H9 (cell line): ENCODE data around the gene CENPM. TPM values are rescaled to one million over a fixed set of nuclear protein-coding genes. Genes with fewer than 3 reads are reported as not detected.

ENCODE experiments used
- DNase-seq: peaks from one replicate; pipeline ENCODE4 v3.0.0-alpha.2; 2017
- H2AFZ ChIP-seq: one replicate; pipeline ENCODE4 v1.6.1; 2013; ENCODE audit warnings: mild to moderate bottlenecking, low read length, control low read depth, moderate library complexity
- H2AK5ac ChIP-seq: 2 replicates; pipeline ENCODE4 v1.6.1; 2013; ENCODE audit warnings: low read length, control low read depth, mixed read lengths; ENCODE audit not compliant: insufficient read length
- H2BK120ac ChIP-seq: one replicate; pipeline ENCODE4 v1.6.1; 2013; ENCODE audit warnings: low read depth, mild to moderate bottlenecking, low read length, control low read depth, inconsistent platforms; ENCODE audit not compliant: poor library complexity, severe bottlenecking
- H2BK12ac ChIP-seq: 2 replicates; pipeline ENCODE4 v1.6.1; 2013; ENCODE audit warnings: low read length, control low read depth, mixed read lengths, low read depth; ENCODE audit not compliant: insufficient read length
- H2BK15ac ChIP-seq: 2 replicates; pipeline ENCODE4 v1.6.1; 2013; ENCODE audit warnings: low read depth, low read length, control low read depth
- H2BK20ac ChIP-seq: one replicate; pipeline ENCODE4 v1.6.1; 2013; ENCODE audit warnings: low read depth, mild to moderate bottlenecking, low read length, control low read depth, inconsistent platforms; ENCODE audit not compliant: poor library complexity, severe bottlenecking
- H2BK5ac ChIP-seq: 2 replicates; pipeline ENCODE4 v1.6.1; 2013; ENCODE audit warnings: low read length, control low read depth, mixed read lengths; ENCODE audit not compliant: insufficient read length
- H3K14ac ChIP-seq: 2 replicates; pipeline ENCODE4 v1.6.1; 2013; ENCODE audit warnings: low read length, control low read depth; ENCODE audit not compliant: insufficient read depth
- H3K18ac ChIP-seq: 2 replicates; pipeline ENCODE4 v1.6.1; 2013; ENCODE audit warnings: low read depth, mild to moderate bottlenecking, mixed read lengths, low read length, control low read depth; ENCODE audit not compliant: insufficient read length
- H3K23ac ChIP-seq: 2 replicates; pipeline ENCODE4 v1.6.1; 2013; ENCODE audit warnings: low read length, control low read depth, mixed read lengths, low read depth; ENCODE audit not compliant: insufficient read length
- H3K23me2 ChIP-seq: 2 replicates; pipeline ENCODE4 v1.6.1; 2013; ENCODE audit warnings: low read depth, mild to moderate bottlenecking, mixed read lengths, low read length, control low read depth; ENCODE audit not compliant: insufficient read length, poor library complexity, severe bottlenecking
- H3K27ac ChIP-seq: 2 replicates; pipeline ENCODE4 v1.5.1; 2013; ENCODE audit warnings: low read length, control low read depth, mixed read lengths, low read depth; ENCODE audit not compliant: insufficient read length
- H3K27me3 ChIP-seq: 2 replicates; pipeline ENCODE4 v1.6.1; 2013; ENCODE audit warnings: low read length, control low read depth, inconsistent platforms; ENCODE audit not compliant: insufficient read depth
- H3K4ac ChIP-seq: 2 replicates; pipeline ENCODE4 v1.6.1; 2013; ENCODE audit warnings: low read depth, mild to moderate bottlenecking, control low read depth, inconsistent platforms, low read length, moderate library complexity
- H3K4me1 ChIP-seq: 2 replicates; pipeline ENCODE4 v1.6.1; 2013; ENCODE audit warnings: low read length, control low read depth, inconsistent platforms; ENCODE audit not compliant: insufficient read depth
- H3K4me2 ChIP-seq: 2 replicates; pipeline ENCODE4 v1.6.1; 2013; ENCODE audit warnings: low read length, control low read depth, mixed read lengths; ENCODE audit not compliant: insufficient read length, insufficient read depth
- H3K56ac ChIP-seq: 2 replicates; pipeline ENCODE4 v1.6.1; 2013; ENCODE audit warnings: low read depth, mild to moderate bottlenecking, mixed read lengths, low read length, control low read depth; ENCODE audit not compliant: insufficient read length
- H3K79me1 ChIP-seq: 2 replicates; pipeline ENCODE4 v1.6.1; 2013; ENCODE audit warnings: low read depth, mild to moderate bottlenecking, moderate library complexity, low read length, control low read depth, inconsistent platforms; ENCODE audit not compliant: insufficient read depth, poor library complexity, severe bottlenecking
- H3K79me2 ChIP-seq: 2 replicates; pipeline ENCODE4 v1.6.1; 2013; ENCODE audit warnings: low read length, control low read depth, inconsistent platforms; ENCODE audit not compliant: insufficient read depth
- H3K9ac ChIP-seq: 2 replicates; pipeline ENCODE4 v1.6.1; 2013; ENCODE audit warnings: low read length, control low read depth, mixed read lengths; ENCODE audit not compliant: insufficient read length; ENCODE audit errors: extremely low read depth
- H3K9me3 ChIP-seq: one replicate; pipeline ENCODE4 v1.6.1; 2013; ENCODE audit warnings: low read depth, low read length, inconsistent platforms; ENCODE audit not compliant: control insufficient read depth
- H3T11ph ChIP-seq: one replicate; pipeline ENCODE4 v1.6.1; 2013; ENCODE audit warnings: mild to moderate bottlenecking, low read length, control low read depth, inconsistent platforms
- H4K20me1 ChIP-seq: one replicate; pipeline ENCODE4 v1.6.1; 2013; ENCODE audit not compliant: control insufficient read depth, insufficient read length, insufficient read depth
- H4K5ac ChIP-seq: 2 replicates; pipeline ENCODE4 v1.6.1; 2013; ENCODE audit warnings: low read depth, mild to moderate bottlenecking, mixed read lengths, low read length, control low read depth; ENCODE audit not compliant: insufficient read length
- H4K8ac ChIP-seq: replicated peaks from 2 replicates; pipeline ENCODE4 v1.6.1; 2013; ENCODE audit warnings: low read length, control low read depth, mixed read lengths, low read depth; ENCODE audit not compliant: insufficient read length
- H4K91ac ChIP-seq: 2 replicates; pipeline ENCODE4 v1.6.1; 2013; ENCODE audit warnings: low read depth, mild to moderate bottlenecking, moderate library complexity, mixed read lengths, low read length, control low read depth; ENCODE audit not compliant: insufficient read length
- H3K27ac Mint-ChIP-seq, 3 experiments: 2 replicates in 2 of 3; 3 replicates in 1 of 3; pipeline ENCODE4 v1.8.0; 2020 to 2021; ENCODE audit warnings: mixed read lengths in 3 of 3, mild to moderate bottlenecking in 1 of 3, moderate library complexity in 1 of 3
- H3K27me3 Mint-ChIP-seq: 2 replicates; pipeline ENCODE4 v1.8.0; 2021; ENCODE audit warnings: low read depth, mild to moderate bottlenecking, moderate library complexity, mixed read lengths
- H3K36me3 Mint-ChIP-seq, 3 experiments: 2 replicates in 2 of 3; 3 replicates in 1 of 3; pipeline ENCODE4 v1.8.0; 2020 to 2021; ENCODE audit warnings: low read depth in 3 of 3, mixed read lengths in 3 of 3; ENCODE audit not compliant: insufficient read depth in 1 of 3
- H3K4me1 Mint-ChIP-seq, 2 experiments: 2 replicates each; pipeline ENCODE4 v1.8.0; 2020; ENCODE audit warnings: mixed read lengths in 2 of 2
- H3K4me3 Mint-ChIP-seq, 2 experiments: 2 replicates in 1 of 2; 3 replicates in 1 of 2; pipeline ENCODE4 v1.8.0; 2020 to 2021; ENCODE audit warnings: mild to moderate bottlenecking in 2 of 2, mixed read lengths in 2 of 2, moderate library complexity in 1 of 2
- H3K9me3 Mint-ChIP-seq, 2 experiments: 2 replicates in 1 of 2; 3 replicates in 1 of 2; pipeline ENCODE4 v1.8.0; 2020; ENCODE audit warnings: mild to moderate bottlenecking in 2 of 2, mixed read lengths in 2 of 2, moderate library complexity in 1 of 2
- CTCF ChIP-seq: fragments of 200-600 bp; sonication (generic); conservative IDR thresholded peaks from 3 replicates; pipeline ENCODE4 v1.8.0; 2021; ENCODE audit warnings: antibody characterized with exemption, mild to moderate bottlenecking
- WGBS: extraction: QIAGEN DNeasy Blood & Tissue Kit; methylation state at CpG from one replicate; pipeline ENCODE4 v1.1.7; 2013; ENCODE audit warnings: missing lambda C conversion rate, low lambda C conversion rate, mixed read lengths; ENCODE audit not compliant: insufficient read length; ENCODE audit errors: extremely low coverage; 5-methylcytosine and 5-hydroxymethylcytosine counted together
- total RNA-seq: library from RNA; stranded (reverse); gene quantifications from 2 replicates; pipeline ENCODE4 v1.2.1, GENCODE V29; 2021

The CENPM gene
- total RNA-seq, 1 experiment from 2014 or later = 36.5 TPM

DNA sequence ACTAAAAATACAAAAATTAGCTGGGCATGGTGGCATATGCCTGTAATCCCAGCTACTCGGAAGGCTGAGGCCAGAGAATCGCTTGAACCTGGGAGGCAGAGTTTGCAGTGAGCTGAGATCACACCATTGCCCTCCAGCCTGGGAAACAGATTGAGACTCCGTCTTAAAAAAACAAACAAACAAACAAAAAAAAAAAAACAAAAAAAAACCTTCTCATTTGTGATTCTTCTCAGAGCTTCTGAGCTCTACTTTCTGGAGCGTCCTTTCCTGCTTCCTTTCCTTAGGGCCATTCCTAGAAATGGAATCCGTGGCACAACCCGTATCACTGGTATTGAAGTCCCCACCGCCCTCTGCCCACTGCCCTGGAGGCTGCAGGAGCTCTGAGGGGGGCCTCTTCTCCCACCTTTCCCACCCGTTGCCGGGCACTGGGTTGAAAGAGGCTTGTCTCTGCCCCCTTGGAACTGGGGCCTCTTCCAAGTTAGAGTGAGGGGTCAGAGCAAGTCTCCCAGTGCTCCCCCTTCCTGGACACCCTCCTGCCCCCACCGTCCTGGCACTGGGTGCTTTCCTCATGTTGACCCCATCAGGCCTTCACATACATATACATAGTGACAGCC, 30.1 kb downstream of the CENPM start:
- no peak overlapping the region for H3K4ac ChIP-seq
- no peak overlapping the region for H2BK120ac ChIP-seq
- Mint-ChIP-seq H3K27ac (no peak overlapping the region), H3K4me3 (no peak overlapping the region; a peak in 2 of 5 replicates), H3K9me3 (no peaks in the 10 kb centered on the region; a peak in 1 of 5 replicates), H3K36me3 (no peaks in the 10 kb centered on the region; a peak in 1 of 7 replicates), H3K4me1 (peaks cover 7 to 22% of the 10 kb centered on the region in 2 experiments; a peak in 3 of 4 replicates), H3K27me3 (peaks cover 80% of the 10 kb centered on the region)
- no peak overlapping the region for H3K14ac ChIP-seq
- no CpG with 5 or more reads among the region's 10 CpGs for WGBS
- no peak overlapping the region for H3K4me2 ChIP-seq
- no peak overlapping the region for H3K27ac ChIP-seq
- no peak overlapping the region for H3K56ac ChIP-seq
- no peak for TF ChIP-seq CTCF
- no peak overlapping the region for H3K23ac ChIP-seq
- no peak overlapping the region for H2BK20ac ChIP-seq
- H2AFZ ChIP-seq = no peak overlapping the region
- H4K91ac ChIP-seq = no peak overlapping the region
- no peaks in the 10 kb centered on the region for H3K9me3 ChIP-seq
- no peak overlapping the region for H3K9ac ChIP-seq
- H2BK15ac ChIP-seq = no peak overlapping the region
- no peak overlapping the region for H3K18ac ChIP-seq
- H3K79me1 ChIP-seq = no peaks in the 10 kb centered on the region
- no peak overlapping the region for H2AK5ac ChIP-seq
- H3K4me1 ChIP-seq = peaks cover 2% of the 10 kb centered on the region; the same call in 1 of the 2 replicates
- no peak overlapping the region for H4K5ac ChIP-seq
- no peak overlapping the region for H3T11ph ChIP-seq
- H3K27me3 ChIP-seq = peaks cover 47% of the 10 kb centered on the region
- H2BK12ac ChIP-seq = no peak overlapping the region
- H4K8ac ChIP-seq = no peak overlapping the region
- H4K20me1 ChIP-seq = peaks cover 2% of the 10 kb centered on the region
- H3K79me2 ChIP-seq = no peaks in the 10 kb centered on the region
- H3K23me2 ChIP-seq = peaks cover 12% of the 10 kb centered on the region
- H2BK5ac ChIP-seq = no peak overlapping the region
- DNase-seq = no peak
